ENCODE measurements around the gene GPX4. TPM values are rescaled to one million over a fixed set of nuclear protein-coding genes. Genes with fewer than 3 reads are reported as not detected.
A peak's percentile ranks its signal among the peaks of the same experiment; 100 is the strongest.
"Not testable (repeated sequence)": the region's sequence is repeated elsewhere in the genome, so short reads cannot be mapped to it uniquely, and the experiment has no call there.

GPX4 gene
- total RNA-seq, 1 experiment from 2014 or later = 363 TPM

DNA sequence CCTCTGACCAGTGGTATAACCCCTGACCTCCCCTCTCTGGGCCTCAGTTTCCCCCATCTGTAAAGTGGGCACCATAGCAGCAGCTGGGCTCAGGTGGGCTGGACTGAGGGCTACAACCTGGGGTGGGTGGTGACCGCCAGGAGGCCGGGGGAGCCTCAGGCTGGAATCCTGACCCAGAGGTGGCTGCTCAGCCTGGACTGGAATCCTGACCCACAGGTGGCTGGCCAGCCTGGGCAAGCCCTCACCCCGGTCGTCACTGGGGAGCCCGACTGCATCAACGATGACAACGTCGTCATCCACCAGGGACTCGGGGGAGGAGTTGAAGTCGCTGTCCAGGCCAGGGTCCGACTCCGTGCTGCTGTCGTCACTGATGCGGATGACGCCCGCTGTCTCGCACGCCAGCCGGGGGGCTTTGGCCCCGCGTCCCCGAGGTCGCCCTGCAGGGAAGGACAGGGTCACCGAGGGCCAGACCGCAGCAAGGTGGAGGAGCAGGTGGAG is 10.2 kb downstream of the GPX4 start:
- DNase-seq (ENCODE audit: low read depth) = no peak

DNA sequence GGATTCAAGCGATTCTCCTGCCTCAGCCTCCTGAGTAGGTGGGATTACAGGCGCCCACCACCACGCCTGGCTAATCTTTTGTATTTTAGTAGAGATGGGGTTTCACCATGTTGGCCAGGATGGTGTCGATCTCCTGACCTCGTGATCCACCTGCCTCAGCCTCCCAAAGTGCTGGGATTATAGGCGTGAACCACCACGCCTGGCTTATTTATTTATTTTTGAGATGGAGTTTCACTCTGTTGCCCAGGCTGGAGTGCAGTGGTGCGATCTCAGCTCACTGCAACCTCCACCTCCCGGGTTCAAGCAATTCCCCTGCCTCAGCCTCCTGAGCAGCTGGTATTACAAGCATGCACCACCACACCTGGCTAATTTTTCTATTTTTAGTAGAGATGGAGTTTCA is 10.9 kb downstream of the GPX4 start:
- DNase-seq (ENCODE audit: low read depth) = not testable (repeated sequence)

DNA sequence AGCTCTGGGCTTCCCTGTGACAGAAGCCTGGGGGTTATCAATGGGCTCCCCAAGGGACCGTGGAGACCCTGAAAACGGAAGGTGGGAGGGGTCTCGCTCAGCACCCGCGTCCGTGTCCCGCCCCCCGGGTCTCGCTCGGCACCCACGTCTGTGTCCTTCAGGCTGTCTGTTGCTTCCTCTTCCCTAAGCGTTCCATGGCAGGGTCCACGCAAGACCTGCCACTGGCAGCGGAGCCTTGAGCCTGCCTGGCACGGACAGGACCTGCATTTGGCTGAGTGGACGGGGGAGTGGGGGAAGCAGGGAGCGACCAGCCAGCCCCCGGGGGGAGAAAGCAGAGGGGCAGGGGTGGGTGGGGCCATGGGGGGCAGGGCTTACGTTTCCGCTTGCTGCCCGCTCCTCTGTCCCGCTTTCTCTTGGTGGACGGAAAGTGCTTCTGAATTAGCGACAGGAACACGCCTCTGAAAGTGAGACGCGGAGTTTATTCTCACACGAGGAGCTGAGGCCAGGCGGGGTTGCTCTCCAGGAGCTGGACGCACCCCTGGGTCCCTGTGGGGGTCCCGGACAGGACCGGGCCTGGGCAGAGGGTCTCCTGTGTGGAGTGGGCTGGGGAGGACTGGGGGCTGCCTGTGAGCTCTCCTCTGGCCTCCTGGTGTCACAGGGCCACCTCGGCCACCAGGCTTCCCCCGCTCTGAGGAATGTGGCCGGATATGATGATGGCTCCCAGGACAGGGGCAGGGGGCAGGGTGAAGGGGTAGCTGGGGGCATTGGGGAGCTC is 12.0 kb downstream of the GPX4 start:
- no peak for DNase-seq (ENCODE audit: low read depth)

DNA sequence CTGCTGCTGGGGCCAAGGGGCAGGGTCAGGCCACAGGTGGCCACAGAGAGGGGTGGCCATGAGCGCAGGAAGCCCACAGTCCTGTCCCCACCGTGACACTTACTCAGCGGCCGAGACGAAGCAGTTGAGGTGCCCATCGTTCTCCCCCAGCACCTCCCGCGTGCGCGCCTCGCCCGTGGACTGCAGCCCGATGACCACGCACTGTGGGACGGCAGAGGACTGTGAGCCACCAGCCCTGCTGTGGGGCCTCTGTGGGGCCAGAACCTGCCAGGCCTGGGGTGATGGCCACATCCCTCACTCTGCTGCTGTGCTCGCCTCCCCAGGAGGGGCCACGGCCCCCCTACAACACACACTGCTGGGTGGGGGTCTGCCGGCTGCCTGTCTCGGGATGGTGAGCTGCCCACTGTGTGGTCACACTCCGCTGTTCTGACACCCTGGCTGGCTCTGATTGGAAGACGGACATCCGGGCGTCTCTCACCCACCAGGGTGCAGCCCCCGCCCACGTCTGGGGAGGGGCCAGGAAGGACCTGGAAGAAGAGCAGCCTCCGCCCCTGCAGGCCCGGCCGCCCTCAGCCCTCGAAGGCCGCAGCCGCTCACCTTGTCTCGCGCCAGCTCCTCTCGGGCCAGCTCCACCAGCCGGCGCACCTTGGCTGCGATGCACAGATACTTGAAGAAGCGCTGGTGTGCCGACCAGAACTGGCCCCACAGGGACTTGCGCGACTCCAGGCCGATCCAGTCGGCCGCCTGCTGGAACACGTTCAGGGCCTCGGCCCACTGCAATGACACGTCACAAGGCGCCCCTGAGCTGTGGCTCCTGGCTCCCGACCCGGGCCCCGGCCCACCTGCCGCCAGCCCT is 13.2 kb downstream of the GPX4 start:
- no peak for DNase-seq (ENCODE audit: low read depth)

DNA sequence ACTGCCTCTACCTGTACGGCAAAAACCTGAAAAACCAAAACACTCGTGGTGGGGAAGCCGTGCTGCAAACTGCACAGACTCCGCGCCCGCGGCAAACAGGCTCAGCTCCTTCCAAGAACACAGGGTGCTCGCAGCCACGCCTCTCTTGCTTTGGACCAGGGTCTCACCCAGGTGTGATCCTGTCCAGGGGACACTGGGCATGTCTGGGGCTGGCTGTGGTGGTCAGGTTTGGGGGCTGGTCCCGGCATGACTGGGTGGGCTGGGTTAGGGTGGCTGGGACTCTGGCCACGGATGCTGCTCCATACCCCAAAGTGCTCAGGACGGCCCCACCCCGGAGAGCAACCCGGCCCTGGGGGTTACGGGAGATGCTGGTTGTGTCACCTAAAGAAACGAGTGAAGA is 13.9 kb downstream of the GPX4 start:
- no peak for DNase-seq (ENCODE audit: low read depth)

DNA sequence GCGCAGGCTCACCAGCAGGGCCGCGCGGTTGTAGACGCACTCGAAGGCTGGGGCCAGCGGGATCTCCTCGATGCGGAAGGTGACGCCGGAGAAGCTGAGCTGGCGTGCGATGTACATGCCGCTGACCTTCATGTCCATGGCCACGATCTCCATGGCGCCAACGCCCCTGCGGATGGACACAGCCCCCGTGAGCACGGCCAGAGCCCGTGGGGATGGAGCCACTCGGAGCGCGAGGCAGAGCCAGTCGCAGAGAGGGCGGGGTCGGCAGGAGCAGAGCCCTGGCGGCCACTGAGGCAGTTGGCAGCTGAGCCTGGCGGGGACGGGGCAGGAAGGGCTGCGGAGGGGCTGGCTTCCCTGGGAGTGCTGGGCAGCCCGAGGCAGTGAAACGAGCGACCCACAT is 15.2 kb downstream of the GPX4 start:
- no peak for DNase-seq (ENCODE audit: low read depth)

DNA sequence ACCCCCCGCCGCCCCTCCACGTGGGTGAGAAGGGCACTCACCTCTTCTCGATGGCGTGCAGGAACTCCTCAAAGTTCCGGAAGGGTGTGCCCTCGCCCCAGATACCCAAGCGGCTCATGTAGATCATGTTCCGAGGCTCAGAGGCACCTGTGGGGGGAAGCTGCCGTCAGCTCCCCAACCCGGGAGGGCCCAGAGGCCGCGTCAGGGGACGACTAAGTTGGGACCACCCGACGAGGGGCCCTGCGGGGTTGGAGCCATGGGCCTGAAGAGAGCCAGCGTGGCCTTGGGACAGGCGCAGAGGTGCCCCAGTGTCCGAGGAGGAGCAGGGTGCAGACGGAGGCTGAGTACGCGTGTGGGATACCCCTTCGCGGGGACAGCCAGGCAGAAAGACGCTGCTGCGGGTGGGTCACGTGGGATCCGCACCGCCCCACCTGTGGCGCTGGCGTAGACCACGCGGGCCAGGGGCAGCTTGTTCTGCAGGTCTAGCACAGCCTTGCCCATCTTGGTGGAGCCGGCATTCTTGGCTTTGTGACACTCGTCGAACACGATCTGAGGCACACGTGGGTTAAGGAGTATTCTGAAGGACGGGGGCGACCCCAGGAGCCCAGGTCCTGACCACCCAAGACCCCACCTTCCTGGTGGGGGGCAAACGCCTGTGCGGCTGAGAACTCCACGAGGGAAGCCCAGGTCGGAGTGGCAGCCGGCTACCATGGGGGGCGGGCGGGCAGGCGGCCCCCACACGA is 15.9 kb downstream of the GPX4 start:
- DNase-seq (ENCODE audit: low read depth) = no peak

DNA sequence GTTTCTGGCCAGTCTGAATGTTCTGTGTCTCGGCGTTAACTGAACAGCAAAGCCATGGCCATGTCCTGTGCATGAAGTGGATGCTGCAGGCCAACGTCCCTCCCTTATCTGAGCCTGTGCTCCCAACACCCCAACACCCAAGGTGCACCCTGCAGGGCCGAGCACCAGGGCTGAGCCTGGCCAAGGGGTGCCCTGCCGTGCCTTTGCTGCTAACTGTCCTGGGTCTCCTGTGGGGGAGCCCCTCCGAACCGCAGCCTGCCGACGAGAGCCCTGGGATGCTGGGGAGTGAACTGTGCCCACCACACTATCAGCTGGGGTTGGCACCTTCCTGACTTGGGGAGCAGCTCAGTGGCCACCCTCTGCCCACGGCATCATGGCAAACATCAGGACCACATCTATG is 17.6 kb downstream of the GPX4 start:
- DNase-seq (ENCODE audit: low read depth) = no peak

DNA sequence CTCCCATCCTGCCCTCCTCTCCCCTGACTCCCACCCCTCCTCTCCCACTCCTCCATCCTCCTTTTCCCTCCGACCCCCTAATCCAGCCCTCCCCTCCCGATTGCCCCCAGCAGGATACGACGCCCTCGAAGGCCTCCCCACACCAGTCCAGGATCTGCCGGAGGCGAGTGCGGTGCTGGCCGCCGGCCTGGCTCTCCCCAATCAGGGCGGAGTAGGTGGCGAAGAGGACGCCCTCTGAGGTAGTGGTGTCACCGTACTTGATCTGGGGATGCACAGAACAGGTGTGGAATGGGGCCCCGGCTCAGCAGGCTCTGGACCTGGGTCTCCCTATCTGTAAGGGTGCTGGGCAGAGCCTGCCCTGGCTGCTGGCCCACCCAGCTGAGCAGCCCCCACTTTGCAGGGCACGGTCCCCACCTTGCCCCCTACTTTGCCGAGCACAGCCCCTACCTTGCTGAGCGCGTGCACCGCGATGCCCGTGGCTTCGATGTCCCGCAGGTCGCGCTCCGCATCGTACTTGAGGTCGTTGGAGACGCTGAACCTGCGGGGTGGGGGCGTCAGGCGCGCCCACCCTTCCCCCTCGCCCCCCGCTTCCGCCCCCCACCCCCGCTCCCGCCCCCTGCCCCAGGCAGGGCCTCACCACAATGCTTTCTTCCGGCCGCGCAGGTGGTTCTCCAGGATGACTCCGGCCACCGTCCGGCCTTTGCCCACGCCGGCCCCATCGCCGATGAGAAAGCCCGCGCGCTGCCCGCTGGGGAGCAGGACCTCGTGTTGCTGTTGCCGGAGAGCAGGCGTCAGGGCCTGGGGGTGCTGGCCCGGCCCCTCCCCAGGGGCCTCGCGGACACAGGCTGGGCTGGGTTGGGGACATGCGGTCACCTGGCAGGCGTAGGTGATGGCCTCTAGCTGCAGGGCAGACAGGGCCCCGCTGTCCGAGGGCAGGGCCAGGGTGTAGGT is 18.5 kb downstream of the GPX4 start:
- no peak for DNase-seq (ENCODE audit: low read depth)

DNA sequence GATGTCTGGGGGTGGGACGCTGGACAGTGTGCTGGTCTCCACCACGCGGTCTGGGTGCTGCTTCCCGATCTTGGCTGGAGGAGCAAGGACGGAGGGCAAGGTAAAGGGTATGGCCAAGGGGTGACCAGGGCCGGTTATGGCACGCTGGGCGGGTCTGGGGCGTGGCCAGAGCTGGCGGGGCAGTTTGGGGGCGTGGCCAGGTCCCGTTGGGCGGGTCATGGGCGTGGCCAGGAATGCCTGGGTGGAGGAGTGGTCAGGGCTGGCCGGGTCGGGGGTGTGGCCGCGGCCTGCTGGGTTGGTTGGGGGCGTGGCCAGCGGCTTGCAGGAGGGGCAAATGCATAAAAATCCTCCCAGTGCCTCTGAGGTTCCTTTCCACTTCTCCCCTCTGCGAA is 19.2 kb downstream of the GPX4 start:
- peak; percentile 63 for DNase-seq (ENCODE audit: low read depth)

DNA sequence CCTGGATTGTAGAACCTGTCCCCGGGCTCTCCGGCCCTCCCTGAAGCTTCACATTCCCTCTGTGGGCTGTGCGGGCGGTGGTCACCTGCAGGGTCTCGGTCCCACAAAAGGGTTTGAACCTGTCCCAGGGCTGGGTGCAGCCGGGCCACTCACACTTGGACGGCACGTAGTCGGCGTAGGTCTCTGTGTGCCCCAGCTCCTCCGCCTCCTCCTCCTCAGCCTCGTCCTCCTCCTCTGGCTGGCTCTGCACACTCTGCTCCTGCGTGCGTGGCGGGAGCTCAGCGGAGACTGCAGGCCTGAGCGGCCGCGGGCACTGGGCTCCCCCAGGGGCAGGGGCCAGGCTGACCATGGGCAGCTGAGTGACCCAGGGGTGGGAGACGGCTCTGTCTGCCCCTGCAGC is 19.6 kb downstream of the GPX4 start:
- DNase-seq (ENCODE audit: low read depth) = no peak

DNA sequence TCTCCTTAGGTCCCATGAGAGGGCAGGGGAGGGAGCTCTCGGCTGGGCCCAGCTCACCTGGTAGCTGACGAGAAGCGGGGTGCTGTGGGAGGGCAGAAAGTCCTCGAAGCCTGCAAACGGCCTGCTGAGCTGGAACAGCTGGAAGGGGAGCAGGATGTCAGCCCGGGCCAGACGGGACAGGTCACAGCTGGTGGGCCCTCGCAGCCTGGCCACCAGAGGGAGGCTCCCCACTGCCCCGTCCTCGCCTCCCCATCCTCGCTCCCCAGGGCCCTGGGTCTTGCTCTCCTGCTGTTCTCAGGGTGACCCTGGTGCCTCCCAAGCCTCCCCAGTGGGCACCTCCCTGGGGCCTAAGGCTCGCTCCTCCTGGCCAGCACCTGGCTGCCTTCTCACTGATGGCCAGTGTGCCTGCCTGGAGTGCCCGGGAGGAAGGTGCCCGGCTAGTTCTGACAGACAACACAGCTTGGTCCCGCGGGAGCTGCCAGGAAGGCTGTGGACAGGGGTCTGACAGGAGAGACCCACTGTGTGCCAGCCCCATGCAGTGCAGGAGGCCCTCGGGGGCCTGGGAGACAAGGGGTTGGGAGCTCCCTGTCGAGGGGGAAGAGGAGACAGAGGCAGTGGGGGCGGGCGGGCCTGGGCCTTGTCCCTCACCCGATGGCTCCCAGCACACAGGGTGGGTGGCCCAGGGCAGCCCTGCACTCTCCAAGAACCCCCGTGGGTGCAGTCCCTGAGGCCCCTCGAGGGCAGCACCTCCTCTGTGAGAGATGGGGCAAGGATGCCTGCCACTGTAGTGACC is 20.3 kb downstream of the GPX4 start:
- DNase-seq (ENCODE audit: low read depth) = no peak

DNA sequence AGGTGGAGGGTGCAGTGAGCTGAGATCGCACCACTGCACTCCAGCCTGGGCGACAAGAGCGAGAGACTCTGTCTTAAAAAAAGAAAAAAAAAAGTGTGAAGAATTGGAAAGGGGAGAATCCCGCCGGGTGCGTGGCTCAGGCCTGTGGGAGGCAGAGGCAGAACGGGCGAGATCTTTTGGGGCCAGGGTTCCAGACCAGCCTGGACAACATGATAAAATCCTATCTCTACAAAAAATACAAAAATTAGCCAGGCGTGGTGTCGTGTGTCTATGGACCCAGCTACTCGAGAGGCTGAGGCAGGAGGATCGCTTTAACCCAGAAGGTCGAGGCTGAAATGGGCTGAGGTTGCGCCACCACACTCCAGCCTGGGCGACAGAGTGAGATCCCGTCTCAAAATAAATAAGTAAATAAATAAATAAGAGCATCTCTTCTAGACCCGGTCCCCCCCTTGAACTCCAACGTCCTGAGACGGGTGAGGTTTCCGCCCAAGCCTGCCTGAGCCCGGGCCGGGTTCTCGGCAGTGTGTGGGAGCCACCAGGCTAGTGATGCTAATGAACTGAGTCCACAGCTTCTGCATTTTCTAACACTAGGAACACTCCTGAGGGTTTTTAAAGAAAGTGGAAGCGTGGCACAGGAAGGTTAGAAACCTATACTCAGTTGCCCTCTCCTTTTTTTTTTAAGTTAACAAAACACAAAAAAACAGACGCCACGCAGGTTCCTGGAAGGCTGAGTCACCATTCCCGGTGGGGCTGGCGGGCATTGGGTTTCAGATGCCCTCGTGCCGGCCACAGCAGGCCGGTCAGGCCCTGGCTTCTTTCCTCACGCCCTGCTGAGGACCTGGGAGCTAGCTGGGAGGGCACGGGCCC is 22.0 kb downstream of the GPX4 start:
- peak; percentile 83 for DNase-seq (ENCODE audit: low read depth)

DNA sequence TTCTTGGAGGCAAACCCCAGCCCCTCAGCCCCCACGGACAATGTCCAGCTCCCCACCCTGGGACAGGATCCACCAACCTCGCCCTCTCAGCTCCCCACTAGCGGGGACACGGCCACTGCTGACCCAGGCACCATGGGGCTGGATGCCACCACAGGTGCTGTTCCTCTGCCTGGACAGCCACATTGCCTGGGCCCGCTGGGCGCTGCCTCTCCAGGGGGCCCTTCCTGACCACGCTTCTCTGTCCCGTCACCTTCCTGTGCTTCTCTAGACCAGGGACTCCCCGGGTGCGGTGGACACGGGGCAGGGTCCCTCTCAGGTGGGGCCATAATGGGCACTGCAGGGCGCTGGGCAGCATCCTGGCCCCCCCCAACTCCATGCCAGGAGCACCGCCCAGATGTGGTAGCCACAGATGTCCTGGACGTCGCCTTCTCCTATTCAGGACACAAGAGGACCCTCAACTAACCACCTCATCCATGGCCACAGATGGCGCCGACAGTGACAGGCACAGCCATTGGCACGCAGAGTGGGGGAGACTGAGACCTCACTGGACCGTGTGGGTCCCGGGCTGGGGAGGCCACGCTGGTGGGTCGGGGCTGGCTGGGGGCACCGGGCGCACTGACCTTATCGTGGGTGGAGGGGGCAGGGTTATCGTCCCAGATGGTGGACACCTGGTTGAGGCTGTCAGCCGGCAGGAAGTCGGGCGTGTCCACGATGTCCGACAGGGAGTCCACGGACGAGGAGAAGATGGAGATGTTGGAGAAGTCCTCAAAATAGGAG is 23.4 kb downstream of the GPX4 start:
- no peak for DNase-seq (ENCODE audit: low read depth)

DNA sequence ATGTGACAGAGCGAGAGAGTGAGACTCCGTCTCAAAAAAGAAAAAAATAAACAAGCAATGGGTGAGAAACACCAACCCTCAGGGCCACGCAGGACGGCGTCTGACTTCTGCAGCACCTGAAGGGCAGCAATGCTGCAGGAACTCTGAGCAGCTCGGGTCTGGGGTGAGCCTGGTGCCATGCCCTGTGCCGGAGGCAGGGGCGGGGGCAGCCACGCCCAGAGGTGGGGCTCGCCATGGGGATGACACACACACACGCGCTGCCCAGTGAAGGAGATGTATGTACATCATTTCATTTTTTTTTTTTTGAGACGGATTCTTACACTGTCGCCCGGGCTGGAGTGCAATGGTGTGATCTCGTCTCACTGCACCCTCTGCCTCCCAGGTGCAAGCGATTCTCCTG is 24.3 kb downstream of the GPX4 start:
- DNase-seq (ENCODE audit: low read depth) = no peak

DNA sequence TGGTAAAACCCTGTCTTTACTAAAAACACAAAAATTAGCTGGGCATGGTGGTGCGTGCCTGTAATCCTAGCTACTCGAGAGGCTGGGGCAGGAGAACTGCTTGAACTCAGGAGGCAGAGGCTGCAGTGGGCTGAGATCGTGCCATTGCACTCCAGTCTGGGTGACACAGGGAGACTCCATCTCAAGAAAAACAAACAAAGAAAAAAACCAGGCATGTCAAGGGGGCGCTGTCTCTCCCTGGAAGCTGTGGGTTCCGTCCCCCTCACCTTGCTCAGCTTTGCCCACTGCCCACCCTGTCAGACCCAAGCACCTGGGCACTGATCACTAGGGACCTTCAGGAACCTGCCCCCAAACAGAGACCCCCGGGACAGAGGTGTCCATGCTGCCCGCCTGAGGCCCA is 25.3 kb downstream of the GPX4 start:
- DNase-seq (ENCODE audit: low read depth) = not testable (repeated sequence)

DNA sequence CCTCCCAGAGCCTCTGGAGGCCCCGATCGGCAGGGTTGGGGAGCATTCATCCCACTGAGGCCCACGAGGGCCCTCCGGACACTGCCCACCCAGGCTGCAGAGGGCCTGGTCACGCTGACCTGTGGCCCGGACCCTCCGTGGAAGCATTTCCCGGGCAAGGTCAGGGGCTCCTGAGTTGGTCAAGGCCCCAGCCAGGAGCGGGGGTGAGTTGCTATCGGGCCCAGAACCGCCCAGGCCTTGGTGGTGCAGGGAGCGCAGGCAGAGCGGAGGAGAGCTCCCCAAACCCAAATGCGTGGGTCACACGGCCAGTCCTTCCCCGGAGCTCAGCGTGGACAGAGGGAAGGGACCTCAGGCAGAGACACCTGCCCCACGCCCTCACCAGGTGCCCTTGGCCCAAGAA is 25.7 kb downstream of the GPX4 start:
- DNase-seq (ENCODE audit: low read depth) = no peak

Data from LHCN-M2 (cell line).